Thyroid gland (tissue), 4 donors: ENCODE data around the gene ABLIM1.

Experiments
- POLR2A ChIP-seq, 2 donors: fragments of 450-650 bp; IDR thresholded peaks; one replicate each; pipeline ENCODE4 v1.6.1; 2017; ENCODE audit warnings: antibody characterized with exemption in 2 of 2, mild to moderate bottlenecking in 2 of 2, moderate library complexity in 1 of 2
- TF ChIP-seq, protein P1 (sequence below), 6 experiments: fragments of 200-600 bp in 3 of 6; fragments of 450-650 bp in 3 of 6; sonication (generic) in 3 of 6; IDR thresholded peaks; one replicate each; pipeline ENCODE4 v1.5.1; 2016 to 2019; ENCODE audit warnings: antibody characterized with exemption in 6 of 6, mild to moderate bottlenecking in 2 of 6, inconsistent platforms in 1 of 6, moderate library complexity in 1 of 6

DNA sequence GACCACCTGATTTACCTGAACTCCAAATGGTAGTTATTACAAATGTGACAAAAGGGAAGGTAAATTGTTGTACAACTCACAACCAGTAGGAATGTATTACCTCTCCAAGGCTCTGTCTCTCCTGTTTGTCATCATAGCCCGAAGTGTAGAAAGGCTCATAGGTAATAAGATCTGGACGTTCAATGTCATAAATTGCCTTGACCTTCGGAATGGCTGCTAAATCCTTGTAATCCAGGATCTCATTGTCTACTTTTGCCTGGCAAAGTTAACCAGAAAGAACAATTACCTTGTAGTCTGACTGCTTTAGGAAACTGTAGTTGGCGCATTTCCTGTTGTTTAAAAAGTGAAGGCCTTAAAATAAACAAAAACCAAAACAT lies 185.2 kb downstream of the ABLIM1 start:
- TF ChIP-seq, protein P1, sequence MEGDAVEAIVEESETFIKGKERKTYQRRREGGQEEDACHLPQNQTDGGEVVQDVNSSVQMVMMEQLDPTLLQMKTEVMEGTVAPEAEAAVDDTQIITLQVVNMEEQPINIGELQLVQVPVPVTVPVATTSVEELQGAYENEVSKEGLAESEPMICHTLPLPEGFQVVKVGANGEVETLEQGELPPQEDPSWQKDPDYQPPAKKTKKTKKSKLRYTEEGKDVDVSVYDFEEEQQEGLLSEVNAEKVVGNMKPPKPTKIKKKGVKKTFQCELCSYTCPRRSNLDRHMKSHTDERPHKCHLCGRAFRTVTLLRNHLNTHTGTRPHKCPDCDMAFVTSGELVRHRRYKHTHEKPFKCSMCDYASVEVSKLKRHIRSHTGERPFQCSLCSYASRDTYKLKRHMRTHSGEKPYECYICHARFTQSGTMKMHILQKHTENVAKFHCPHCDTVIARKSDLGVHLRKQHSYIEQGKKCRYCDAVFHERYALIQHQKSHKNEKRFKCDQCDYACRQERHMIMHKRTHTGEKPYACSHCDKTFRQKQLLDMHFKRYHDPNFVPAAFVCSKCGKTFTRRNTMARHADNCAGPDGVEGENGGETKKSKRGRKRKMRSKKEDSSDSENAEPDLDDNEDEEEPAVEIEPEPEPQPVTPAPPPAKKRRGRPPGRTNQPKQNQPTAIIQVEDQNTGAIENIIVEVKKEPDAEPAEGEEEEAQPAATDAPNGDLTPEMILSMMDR (IDR thresholded peaks at IDR 0.05), result no peak
- TF ChIP-seq POLR2A (IDR thresholded peaks at IDR 0.05), result no peak
